ENCODE measurements around the gene IPO8. TPM values are rescaled to one million over a fixed set of nuclear protein-coding genes. Genes with fewer than 3 reads are reported as not detected.

IPO8 gene
- total RNA-seq, 2 donors from 2014 or later = 31.9 to 40.3 TPM

- H3K4me1 ChIP-seq (replicated peaks) = no peaks in the 10 kb centered on the region
- H3K36me3 ChIP-seq = no peaks in the 10 kb centered on the region
- 73% methylated on average over 2 of the region's 2 CpGs for WGBS
- H3K4me3 ChIP-seq = no peak overlapping the region
- no peak for DNase-seq (ENCODE audit: low spot score)
- intact Hi-C loops (cut with DNase I) = no loop called here
- TF ChIP-seq POLR2A (IDR thresholded peaks at IDR 0.05) = no peak
- TF ChIP-seq POLR2AphosphoS5 (IDR thresholded peaks at IDR 0.05) = no peak
- H3K27ac ChIP-seq = no peak overlapping the region
- no peaks in the 10 kb centered on the region for H3K27me3 ChIP-seq (replicated peaks; ENCODE audit: insufficient read depth)
- H3K9me3 ChIP-seq = no peaks in the 10 kb centered on the region
Observed at GRCh38 chr12:30732954-30733637, 37.4 kb upstream of the IPO8 start.

- Histone ChIP-seq H3K4me1 (replicated peaks) (no peaks in the 10 kb centered on the region), H3K4me3 (no peak overlapping the region), H3K27ac (no peak overlapping the region), H3K9me3 (no peaks in the 10 kb centered on the region), H3K27me3 (replicated peaks; ENCODE audit: insufficient read depth) (no peaks in the 10 kb centered on the region), H3K36me3 (no peaks in the 10 kb centered on the region)
- TF ChIP-seq POLR2A (IDR thresholded peaks at IDR 0.05) (no peak), CTCF (IDR thresholded peaks at IDR 0.05) (no peak), POLR2AphosphoS5 (IDR thresholded peaks at IDR 0.05) (no peak)
- WGBS = 93% methylated on average over 2 of the region's 2 CpGs
- intact Hi-C loops (cut with DNase I) = no loop called here
- no peak for DNase-seq (ENCODE audit: low spot score)
Observed at GRCh38 chr12:30730011-30730410, 34.3 kb upstream of the IPO8 start.

- Histone ChIP-seq H3K36me3 (no peaks in the 10 kb centered on the region), H3K27me3 (replicated peaks; ENCODE audit: insufficient read depth) (no peaks in the 10 kb centered on the region), H3K9me3 (no peaks in the 10 kb centered on the region), H3K4me3 (no peak overlapping the region), H3K4me1 (replicated peaks) (no peaks in the 10 kb centered on the region), H3K27ac (no peak overlapping the region)
- no peak for DNase-seq (ENCODE audit: low spot score)
- intact Hi-C loops (cut with DNase I) = no loop called here
- WGBS = 97% methylated on average over 4 of the region's 4 CpGs
- TF ChIP-seq POLR2A (IDR thresholded peaks at IDR 0.05) (no peak), CTCF (IDR thresholded peaks at IDR 0.05) (no peak), POLR2AphosphoS5 (IDR thresholded peaks at IDR 0.05) (no peak)
Observed at GRCh38 chr12:30729547-30729946, 33.9 kb upstream of the IPO8 start.

GRCh38 chr12:30726647-30727046, 31.0 kb upstream of the IPO8 start:
- Histone ChIP-seq H3K27ac (no peak overlapping the region), H3K27me3 (replicated peaks; ENCODE audit: insufficient read depth) (no peaks in the 10 kb centered on the region), H3K36me3 (no peaks in the 10 kb centered on the region), H3K4me3 (no peak overlapping the region), H3K9me3 (no peaks in the 10 kb centered on the region), H3K4me1 (replicated peaks) (no peaks in the 10 kb centered on the region)
- intact Hi-C loops (cut with DNase I) = no loop called here
- 94% methylated on average over 1 of the region's 1 CpG for WGBS
- TF ChIP-seq CTCF (IDR thresholded peaks at IDR 0.05) (no peak), POLR2AphosphoS5 (IDR thresholded peaks at IDR 0.05) (no peak), POLR2A (IDR thresholded peaks at IDR 0.05) (no peak)
- no peak for DNase-seq (ENCODE audit: low spot score)

GRCh38 chr12:30725739-30726138, 30.1 kb upstream of the IPO8 start:
- TF ChIP-seq CTCF (IDR thresholded peaks at IDR 0.05) = no peak
- no peak overlapping the region for H3K4me3 ChIP-seq
- H3K27ac ChIP-seq = no peak overlapping the region
- H3K9me3 ChIP-seq = no peaks in the 10 kb centered on the region
- no peaks in the 10 kb centered on the region for H3K27me3 ChIP-seq (replicated peaks; ENCODE audit: insufficient read depth)
- H3K4me1 ChIP-seq (replicated peaks) = no peaks in the 10 kb centered on the region
- no peaks in the 10 kb centered on the region for H3K36me3 ChIP-seq
- intact Hi-C loops (cut with DNase I) = no loop called here
- no peak for DNase-seq (ENCODE audit: low spot score)
- 82% methylated on average over 1 of the region's 1 CpG for WGBS

Measured in prostate gland (tissue), 2 donors.